Thyroid gland (tissue), 4 donors: ENCODE results near the gene IGFN1.

ENCODE experiments used
- CTCF ChIP-seq, 6 experiments: fragments of 200-600 bp in 3 of 6; fragments of 450-650 bp in 3 of 6; sonication (generic) in 3 of 6; IDR thresholded peaks; one replicate each; pipeline ENCODE4 v1.5.1; 2016 to 2019; ENCODE audit warnings: antibody characterized with exemption in 6 of 6, mild to moderate bottlenecking in 2 of 6, inconsistent platforms in 1 of 6, moderate library complexity in 1 of 6
- POLR2A ChIP-seq, 2 donors: fragments of 450-650 bp; IDR thresholded peaks; one replicate each; pipeline ENCODE4 v1.6.1; 2017; ENCODE audit warnings: antibody characterized with exemption in 2 of 2, mild to moderate bottlenecking in 2 of 2, moderate library complexity in 1 of 2

GRCh38 chr1:201255479-201256362, 65.1 kb downstream of the IGFN1 start:
- no peak for TF ChIP-seq CTCF (IDR thresholded peaks at IDR 0.05)
- TF ChIP-seq POLR2A (IDR thresholded peaks at IDR 0.05), result no peak
